Activated CD4-positive, alpha-beta T cell treated with anti-CD3 and anti-CD28 coated beads, Interleukin-2, Interleukin-6, amounts not matched to agents 100 ng/mL and 50 ng/mL, durations not matched to agents 16 hours and 8 hours (primary cell): ENCODE data around the gene TRPT1.
A peak's percentile ranks its signal among the peaks of the same experiment; 100 is the strongest.

Experiments used
- DNase-seq: peaks from one replicate; pipeline ENCODE4 v3.0.0-alpha.2; 2020

TRPT1 gene

GRCh38 chr11:64244107-64244506, 18.1 kb upstream of the TRPT1 start:
- DNase-seq = no peak

- DNase-seq = no peak
Observed at GRCh38 chr11:64243236-64243854, 17.4 kb upstream of the TRPT1 start.

- DNase-seq = peak; percentile 29
Observed at GRCh38 chr11:64241491-64242374, 15.7 kb upstream of the TRPT1 start.

- peak; percentile 100 for DNase-seq
Observed at GRCh38 chr11:64241241-64241490, 15.2 kb upstream of the TRPT1 start.

- peak; percentile 99 for DNase-seq
Observed at GRCh38 chr11:64240435-64241240, 14.7 kb upstream of the TRPT1 start, which contains the start of gene FKBP2. FKBP2 (plus strand) TSS chr11:64241095; CDS start chr11:64242388, 1,293 bp downstream.

- DNase-seq = peak; percentile 21
Observed at GRCh38 chr11:64239662-64240434, 13.9 kb upstream of the TRPT1 start.

- no peak for DNase-seq
Observed at GRCh38 chr11:64238999-64239398, 13.0 kb upstream of the TRPT1 start.

GRCh38 chr11:64238076-64238475, 12.1 kb upstream of the TRPT1 start:
- no peak for DNase-seq

GRCh38 chr11:64237484-64237951, 11.5 kb upstream of the TRPT1 start:
- DNase-seq = no peak

DNA sequence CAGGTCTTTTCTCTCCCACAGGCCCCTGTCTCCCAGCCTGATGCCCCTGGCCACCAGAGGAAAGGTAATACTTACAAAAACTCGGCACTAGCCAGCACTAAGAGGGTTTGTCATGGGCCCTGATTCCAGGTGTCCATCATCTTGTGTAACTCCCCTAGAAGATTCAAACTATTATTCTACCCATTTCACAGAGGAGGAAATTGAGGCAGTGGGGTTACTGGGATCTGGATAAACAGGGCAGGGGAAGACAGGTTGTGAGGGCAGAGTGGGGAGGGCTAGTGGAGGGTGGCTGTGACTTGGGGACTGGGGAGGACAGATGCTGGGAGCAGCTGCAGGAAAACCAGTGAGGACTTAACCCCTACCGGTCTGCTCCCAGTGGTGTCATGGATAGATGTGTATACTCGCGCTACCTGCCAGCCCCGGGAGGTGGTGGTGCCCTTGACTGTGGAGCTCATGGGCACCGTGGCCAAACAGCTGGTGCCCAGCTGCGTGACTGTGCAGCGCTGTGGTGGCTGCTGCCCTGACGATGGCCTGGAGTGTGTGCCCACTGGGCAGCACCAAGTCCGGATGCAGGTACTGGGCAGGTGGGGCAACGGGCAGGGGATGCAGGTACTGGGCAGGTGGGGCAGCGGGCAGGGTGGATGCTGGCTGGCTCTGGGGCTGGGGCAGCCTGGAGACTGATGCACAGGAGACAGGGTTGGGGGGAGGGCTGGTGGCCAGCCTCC, 9.6 kb upstream of the TRPT1 start:
- no peak for DNase-seq

- peak; percentile 59 for DNase-seq
Observed at GRCh38 chr11:64234647-64235379, 8.8 kb upstream of the TRPT1 start.

DNA sequence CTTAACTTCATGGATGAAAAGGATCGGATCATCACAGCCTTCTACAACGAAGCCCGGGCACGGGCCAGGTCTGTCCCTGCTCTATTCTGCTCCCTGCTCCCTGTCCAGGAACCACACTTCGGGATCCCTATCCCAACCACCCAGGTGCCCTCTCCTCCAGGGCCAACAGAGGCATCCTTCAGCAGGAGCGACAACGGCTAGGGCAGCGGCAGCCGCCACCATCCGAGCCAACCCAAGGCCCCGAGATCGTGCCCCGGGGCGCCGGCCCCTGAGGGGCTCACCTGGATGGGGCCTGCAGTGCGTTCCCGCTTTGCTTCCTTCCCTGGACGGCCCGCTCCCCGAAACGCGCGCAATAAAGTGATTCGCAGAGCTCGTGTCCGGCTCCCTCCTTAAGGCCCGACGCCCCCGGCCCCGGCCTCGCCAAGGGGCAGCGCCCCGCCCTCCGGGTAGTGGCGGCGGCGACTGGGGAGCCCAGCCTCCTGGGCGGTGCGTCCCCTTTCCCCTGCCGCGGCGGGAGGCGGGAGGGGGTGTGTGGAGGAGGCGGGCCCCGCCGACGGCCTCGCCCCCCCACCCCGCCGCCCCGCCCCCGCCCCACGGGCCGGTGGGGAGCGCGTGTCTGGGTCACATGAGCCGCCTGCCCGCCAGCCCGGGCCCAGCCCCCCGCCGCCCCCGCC, 8.1 kb upstream of the TRPT1 start, which contains the start of gene VEGFB:
Gene VEGFB (plus strand): TSS at position 672 of the 674 bp plus-strand sequence. CDS start 250 bp downstream, outside the sequence.
- DNase-seq = peak; percentile 81

- DNase-seq = no peak
Observed at GRCh38 chr11:64232967-64233315, 7.0 kb upstream of the TRPT1 start.

DNA sequence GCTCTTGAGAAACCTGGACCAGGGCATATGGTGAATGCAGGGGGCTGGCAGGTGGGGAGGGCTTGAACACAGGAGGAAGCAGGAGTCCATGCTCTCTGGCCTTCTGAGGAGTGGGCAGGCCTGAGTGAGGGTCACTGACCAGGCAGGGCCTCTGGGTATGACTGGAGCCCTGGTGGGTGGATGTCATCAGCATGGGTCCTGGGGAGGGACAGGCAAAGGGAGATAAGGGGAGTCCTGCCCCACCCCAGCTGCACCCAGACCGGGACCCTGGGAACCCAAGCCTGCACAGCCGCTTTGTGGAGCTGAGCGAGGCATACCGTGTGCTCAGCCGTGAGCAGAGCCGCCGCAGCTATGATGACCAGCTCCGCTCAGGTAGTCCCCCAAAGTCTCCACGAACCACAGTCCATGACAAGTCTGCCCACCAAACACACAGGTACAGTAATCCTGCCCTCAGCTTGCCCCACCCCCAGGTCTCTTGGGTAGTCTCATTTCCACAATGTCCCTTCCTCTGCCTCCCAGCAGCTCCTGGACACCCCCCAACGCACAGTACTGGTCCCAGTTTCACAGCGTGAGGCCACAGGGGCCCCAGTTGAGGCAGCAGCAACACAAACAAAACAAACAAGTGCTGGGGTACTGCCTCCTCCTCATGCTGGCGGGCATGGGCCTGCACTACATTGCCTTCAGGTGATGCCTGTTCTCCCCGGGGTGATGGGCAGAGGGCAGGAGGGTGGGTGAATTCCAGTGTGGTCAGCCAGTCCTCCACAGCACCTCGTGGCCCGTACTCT, 6.4 kb upstream of the TRPT1 start:
- DNase-seq = no peak

GRCh38 chr11:64231546-64231945, 5.6 kb upstream of the TRPT1 start:
- DNase-seq = no peak

GRCh38 chr11:64230985-64231365, 5.0 kb upstream of the TRPT1 start:
- DNase-seq = no peak

- DNase-seq = peak; percentile 92
Observed at GRCh38 chr11:64230171-64230984, 4.4 kb upstream of the TRPT1 start, which contains the start of gene DNAJC4. DNAJC4 (plus strand) TSS chr11:64230548; CDS start chr11:64230855, 307 bp downstream.

GRCh38 chr11:64229744-64230170, 3.8 kb upstream of the TRPT1 start:
- DNase-seq = no peak
